ENCODE results near the gene TNFAIP8L3. TPM values are rescaled to one million over a fixed set of nuclear protein-coding genes. Genes with fewer than 3 reads are reported as not detected.

TNFAIP8L3 gene
- total RNA-seq, 1 donor from 2014 or later = not detected

- no peak overlapping the region for H3K4me3 ChIP-seq
- no peak overlapping the region for H3K27ac ChIP-seq
- peaks cover 5% of the 10 kb centered on the region for H3K4me1 Mint-ChIP-seq
- peaks cover 41% of the 10 kb centered on the region for H3K27me3 Mint-ChIP-seq (ENCODE audit: insufficient read depth, low read depth)
- H3K27ac Mint-ChIP-seq = no peak overlapping the region
- no peak overlapping the region for H2AFZ ChIP-seq (replicated peaks)
- H3K79me2 ChIP-seq (ENCODE audit: low read depth) = no peaks in the 10 kb centered on the region
- no peak for TF ChIP-seq CTCF (IDR thresholded peaks at IDR 0.05)
- TF ChIP-seq EZH2phosphoT487 (IDR thresholded peaks at IDR 0.05) = no peak
- no peak for TF ChIP-seq EZH2 (IDR thresholded peaks at IDR 0.05)
- no peak overlapping the region for H3K9ac ChIP-seq
- no peaks in the 10 kb centered on the region for H3K9me3 ChIP-seq (ENCODE audit: low read depth)
- H3K36me3 Mint-ChIP-seq = no peaks in the 10 kb centered on the region
- H3K9me3 Mint-ChIP-seq = no peaks in the 10 kb centered on the region
- peaks cover 40% of the 10 kb centered on the region for H4K20me1 ChIP-seq (ENCODE audit: low read depth)
- no peak overlapping the region for H3K4me2 ChIP-seq
- no peak for DNase-seq (ENCODE audit: low spot score)
- peaks cover 9% of the 10 kb centered on the region for H3F3A ChIP-seq (ENCODE audit: low read depth)
- H3K4me1 ChIP-seq = peaks cover 10% of the 10 kb centered on the region
- H3K4me3 Mint-ChIP-seq = no peak overlapping the region
- H3K36me3 ChIP-seq = no peaks in the 10 kb centered on the region
- H3K27me3 ChIP-seq = peaks cover 78% of the 10 kb centered on the region
Measured at GRCh38 chr15:51096976-51097375, 2.3 kb upstream of the TNFAIP8L3 start.

DNA sequence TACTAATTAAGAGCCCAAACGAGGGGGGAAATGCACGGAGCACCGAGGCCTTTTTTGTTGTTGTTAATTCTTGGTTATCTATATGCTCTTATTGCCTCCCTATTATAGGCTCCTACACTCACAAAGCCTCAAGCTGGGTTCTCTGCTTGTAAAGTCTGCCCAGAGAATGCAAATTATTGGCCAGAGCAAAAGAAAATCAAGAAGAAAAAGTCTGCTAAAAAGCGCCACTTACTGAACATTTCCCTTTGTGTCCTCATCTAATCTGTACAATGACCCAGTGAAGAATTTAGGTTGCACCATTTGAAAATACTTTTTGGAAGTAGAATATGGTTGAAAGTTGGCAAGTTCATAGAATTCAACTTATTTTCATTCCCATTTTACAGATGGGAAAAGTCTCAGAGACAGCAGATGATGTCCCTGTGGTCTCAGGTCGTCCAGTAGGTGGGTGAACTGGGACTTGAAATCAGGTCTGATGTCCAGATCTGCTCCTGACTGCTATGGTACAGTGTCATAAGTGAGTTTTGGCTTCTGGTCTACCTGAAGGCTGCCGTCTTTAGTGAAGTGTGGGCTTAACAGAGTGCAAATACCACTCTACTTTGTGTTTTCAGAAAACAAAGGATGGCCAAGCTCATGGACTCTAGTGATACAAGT is 1.1 kb upstream of the TNFAIP8L3 start:
- no peak overlapping the region for H3K27ac ChIP-seq
- H3K4me3 ChIP-seq = peak overlapping the region; percentile 55

GRCh38 chr15:51093839-51094605 is 684 bp downstream of the TNFAIP8L3 start:
- no peak overlapping the region for H3K9ac ChIP-seq
- no peaks in the 10 kb centered on the region for H3K9me3 Mint-ChIP-seq

More for the DNA sequence above, 1.1 kb upstream of the TNFAIP8L3 start:
- H3K36me3 ChIP-seq = no peaks in the 10 kb centered on the region
- no peak for DNase-seq (ENCODE audit: low spot score)
- H3K27me3 ChIP-seq = peaks cover 90% of the 10 kb centered on the region
- Mint-ChIP-seq H3K9me3 (no peaks in the 10 kb centered on the region), H3K4me1 (peaks cover 5% of the 10 kb centered on the region), H3K4me3 (peak overlapping the region; percentile 89), H3K27me3 (ENCODE audit: insufficient read depth, low read depth) (peaks cover 45% of the 10 kb centered on the region), H3K36me3 (no peaks in the 10 kb centered on the region), H3K27ac (no peak overlapping the region)
- peaks cover 9% of the 10 kb centered on the region for H3F3A ChIP-seq (ENCODE audit: low read depth)
- no peaks in the 10 kb centered on the region for H3K9me3 ChIP-seq (ENCODE audit: low read depth)
- H3K9ac ChIP-seq = no peak overlapping the region
- H2AFZ ChIP-seq (replicated peaks) = no peak overlapping the region
- TF ChIP-seq EZH2 (IDR thresholded peaks at IDR 0.05) (peak; percentile 51), EZH2phosphoT487 (IDR thresholded peaks at IDR 0.05) (no peak)
- no peaks in the 10 kb centered on the region for H3K79me2 ChIP-seq (ENCODE audit: low read depth)
- H3K4me1 ChIP-seq = peaks cover 10% of the 10 kb centered on the region
- peak overlapping the region; percentile 96 for H3K4me2 ChIP-seq
- peaks cover 45% of the 10 kb centered on the region for H4K20me1 ChIP-seq (ENCODE audit: low read depth)

More at GRCh38 chr15:51093839-51094605, 684 bp downstream of the TNFAIP8L3 start:
- Histone ChIP-seq H3K9me3 (ENCODE audit: low read depth) (no peaks in the 10 kb centered on the region), H3K27ac (no peak overlapping the region), H3F3A (ENCODE audit: low read depth) (peaks cover 7% of the 10 kb centered on the region), H3K4me1 (peaks cover 3% of the 10 kb centered on the region), H3K79me2 (ENCODE audit: low read depth) (no peaks in the 10 kb centered on the region), H4K20me1 (ENCODE audit: low read depth) (peaks cover 47% of the 10 kb centered on the region), H3K27me3 (peaks cover 100% of the 10 kb centered on the region), H2AFZ (replicated peaks) (peak overlapping the region; percentile 37), H3K4me2 (peak overlapping the region; percentile 94), H3K4me3 (peak overlapping the region; percentile 55), H3K36me3 (no peaks in the 10 kb centered on the region)
- DNase-seq (ENCODE audit: low spot score) = peak; percentile 50
- no peaks in the 10 kb centered on the region for H3K36me3 Mint-ChIP-seq
- peak overlapping the region; percentile 85 for H3K4me3 Mint-ChIP-seq
- peaks cover 5% of the 10 kb centered on the region for H3K4me1 Mint-ChIP-seq
- H3K27me3 Mint-ChIP-seq (ENCODE audit: insufficient read depth, low read depth) = peaks cover 56% of the 10 kb centered on the region
- peak; percentile 91 for TF ChIP-seq EZH2 (IDR thresholded peaks at IDR 0.05)
- no peak for TF ChIP-seq CTCF (IDR thresholded peaks at IDR 0.05)
- TF ChIP-seq EZH2phosphoT487 (IDR thresholded peaks at IDR 0.05) = peak; percentile 95
- H3K27ac Mint-ChIP-seq = no peak overlapping the region

All from neural progenitor cell (in vitro differentiated cells).